ENCODE results near the gene DCAF17. TPM values are rescaled to one million over a fixed set of nuclear protein-coding genes. Genes with fewer than 3 reads are reported as not detected.

DCAF17 gene
- 10 to 100 TPM; 14.6 to 50.8 (median 23.8) TPM for total RNA-seq

GRCh38 chr2:171434013-171434989, at the start of gene DCAF17:
Gene DCAF17 (plus strand): TSS chr2:171434226. CDS start chr2:171434578, 352 bp downstream.
- Histone ChIP-seq H3K36me3 (no peaks in the 10 kb centered on the region), H3K27ac (peak within 1 kb of the TSS; percentile 88 to 96), H3K4me1 (no peaks in the 10 kb centered on the region), H3K4me3 (peak within 1 kb of the TSS; percentile 48 to 78), H3K27me3 (no peaks in the 10 kb centered on the region), H3K9me3 (no peaks in the 10 kb centered on the region)
- peak; percentile 60 to 76 for TF ChIP-seq POLR2A (IDR thresholded peaks at IDR 0.05)
- peak; percentile 22 to 44 (median 32) for TF ChIP-seq CTCF (IDR thresholded peaks at IDR 0.05)
- DNase-seq = peak; percentile 94 to 95
- intact Hi-C loops (cut with DNase I; ENCODE audit: low total_unique reads) = loop anchor here (10.0 kb wide), 1 partner anchor 90 kb away; the partner anchor contains the start of gene CYBRD1

GRCh38 chr2:171386627-171387026, 47.4 kb upstream of the DCAF17 start:
- intact Hi-C loops (cut with DNase I; ENCODE audit: low total_unique reads) = no loop called here
- H3K4me3 ChIP-seq = no peak overlapping the region
- DNase-seq = no peak
- TF ChIP-seq CTCF (IDR thresholded peaks at IDR 0.05) (no peak), POLR2A (IDR thresholded peaks at IDR 0.05) (no peak)
- no peaks in the 10 kb centered on the region for H3K27me3 ChIP-seq
- no peak overlapping the region for H3K27ac ChIP-seq
- no peaks in the 10 kb centered on the region for H3K36me3 ChIP-seq
- H3K4me1 ChIP-seq = no peaks in the 10 kb centered on the region
- no peaks in the 10 kb centered on the region for H3K9me3 ChIP-seq

GRCh38 chr2:171387052-171387451, 47.0 kb upstream of the DCAF17 start:
- Histone ChIP-seq H3K4me3 (no peak overlapping the region), H3K27ac (no peak overlapping the region), H3K9me3 (no peaks in the 10 kb centered on the region), H3K4me1 (no peaks in the 10 kb centered on the region), H3K36me3 (no peaks in the 10 kb centered on the region), H3K27me3 (no peaks in the 10 kb centered on the region)
- intact Hi-C loops (cut with DNase I; ENCODE audit: low total_unique reads) = no loop called here
- DNase-seq = no peak
- TF ChIP-seq POLR2A (IDR thresholded peaks at IDR 0.05) = no peak
- TF ChIP-seq CTCF (IDR thresholded peaks at IDR 0.05) = no peak

GRCh38 chr2:171389325-171389724, 44.7 kb upstream of the DCAF17 start:
- intact Hi-C loops (cut with DNase I; ENCODE audit: low total_unique reads) = no loop called here
- no peaks in the 10 kb centered on the region for H3K9me3 ChIP-seq
- H3K4me1 ChIP-seq = no peaks in the 10 kb centered on the region
- H3K27ac ChIP-seq = no peak overlapping the region
- TF ChIP-seq CTCF (IDR thresholded peaks at IDR 0.05) (no peak), POLR2A (IDR thresholded peaks at IDR 0.05) (no peak)
- no peak for DNase-seq
- H3K36me3 ChIP-seq = no peaks in the 10 kb centered on the region
- H3K4me3 ChIP-seq = no peak overlapping the region
- no peaks in the 10 kb centered on the region for H3K27me3 ChIP-seq

- no peaks in the 10 kb centered on the region for H3K36me3 ChIP-seq
- no peak for TF ChIP-seq CTCF (IDR thresholded peaks at IDR 0.05)
- no peak for DNase-seq
- H3K9me3 ChIP-seq = no peaks in the 10 kb centered on the region
- intact Hi-C loops (cut with DNase I; ENCODE audit: low total_unique reads) = no loop called here
- H3K27me3 ChIP-seq = no peaks in the 10 kb centered on the region
- no peak overlapping the region for H3K4me3 ChIP-seq
- no peaks in the 10 kb centered on the region for H3K4me1 ChIP-seq
- no peak overlapping the region for H3K27ac ChIP-seq
Observed at GRCh38 chr2:171389780-171390179, 44.2 kb upstream of the DCAF17 start.

Data from uterus (tissue), 4 donors.